A673 (cell line): ENCODE data around the gene RXFP4. TPM values are rescaled to one million over a fixed set of nuclear protein-coding genes. Genes with fewer than 3 reads are reported as not detected.
"Not testable (repeated sequence)": the region's sequence is repeated elsewhere in the genome, so short reads cannot be mapped to it uniquely, and the experiment has no call there.

Source experiments
- BruUV-seq: library from RNA; stranded (reverse); fragments of 400-500 nt; replicated peaks from 2 replicates; lab custom pipeline; 2021; lab: Mats Ljungman, UMichigan
- CTCF ChIA-PET: fragments of 300-600 bp; sonication (Branson Sonifier 250); formaldehyde crosslinking; loops from one replicate; lab custom pipeline; 2022; ENCODE audit warnings: antibody characterized with exemption; lab: Charles Lee
- POLR2A ChIA-PET: fragments of 300-600 bp; sonication (Branson Sonifier 250); formaldehyde crosslinking; loops from one replicate; lab custom pipeline; 2022; ENCODE audit warnings: antibody characterized with exemption; ENCODE audit not compliant: low non-redundant PET; lab: Charles Lee
- DNase-seq: peaks from one replicate; pipeline ENCODE4 v3.0.0-alpha.2; 2015; ENCODE audit warnings: low spot score
- H3K27ac ChIP-seq: fragments of 200-600 bp; sonication (generic); 2 replicates; pipeline ENCODE4 v1.5.1; 2016; ENCODE audit warnings: mixed run types, low read depth, mild to moderate bottlenecking, mixed read lengths, antibody characterized with exemption, low read length; ENCODE audit not compliant: poor library complexity, severe bottlenecking
- H3K27me3 ChIP-seq: fragments of 200-600 bp; sonication (generic); replicated peaks from 2 replicates; pipeline ENCODE4 v1.6.1; 2017; ENCODE audit warnings: mixed run types, low read depth, mild to moderate bottlenecking, mixed read lengths, antibody characterized with exemption, low read length; ENCODE audit not compliant: insufficient read depth, poor library complexity
- H3K36me3 ChIP-seq: fragments of 200-600 bp; sonication (generic); 2 replicates; pipeline ENCODE4 v1.6.1; 2016; ENCODE audit warnings: mixed run types, mild to moderate bottlenecking, mixed read lengths, antibody characterized with exemption, low read length; ENCODE audit not compliant: insufficient read depth, poor library complexity, severe bottlenecking
- H3K4me1 ChIP-seq: fragments of 200-600 bp; sonication (generic); 2 replicates; pipeline ENCODE4 v1.6.1; 2017; ENCODE audit warnings: mixed run types, mild to moderate bottlenecking, mixed read lengths, antibody characterized with exemption, low read length; ENCODE audit not compliant: insufficient read depth, poor library complexity, severe bottlenecking
- H3K4me3 ChIP-seq: fragments of 200-600 bp; sonication (generic); 2 replicates; pipeline ENCODE4 v1.5.1; 2016; ENCODE audit warnings: low read depth, mixed run types, mild to moderate bottlenecking, mixed read lengths, low read length; ENCODE audit not compliant: poor library complexity, severe bottlenecking
- H3K9me3 ChIP-seq: fragments of 200-600 bp; sonication (generic); 2 replicates; pipeline ENCODE4 v1.6.1; 2016; ENCODE audit warnings: mixed run types, low read depth, mild to moderate bottlenecking, mixed read lengths, antibody characterized with exemption, low read length; ENCODE audit not compliant: poor library complexity, severe bottlenecking
- CTCF ChIP-seq: fragments of 300-800, 200-600 bp; sonication (generic); conservative IDR thresholded peaks from 2 replicates; pipeline ENCODE4 v1.5.1; 2017; ENCODE audit warnings: low read depth, mild to moderate bottlenecking, antibody characterized with exemption, low read length, moderate library complexity, mixed read lengths
- EZH2 ChIP-seq: fragments of 200-600 bp; sonication (generic); IDR thresholded peaks from 2 replicates; pipeline ENCODE4 v1.6.1; 2017; ENCODE audit warnings: borderline replicate concordance, low read depth, mild to moderate bottlenecking, mixed read lengths, antibody characterized with exemption, low read length; ENCODE audit not compliant: poor library complexity, severe bottlenecking
- intact Hi-C: fragments of 100-400 bp; cut with micrococcal nuclease; formaldehyde crosslinking; loops from one replicate; pipeline ENCODE4 v1.10.0; 2022; ENCODE audit not compliant: unreplicated experiment
- total RNA-seq: library from RNA; stranded (reverse); gene quantifications from 2 replicates; pipeline ENCODE4 v1.2.3, GENCODE V29; 2021

Gene RXFP4
- total RNA-seq, 1 experiment from 2014 or later: not detected

- CTCF ChIA-PET: interaction anchor here (0.5 to 1.2 kb wide), 4 partner anchors 45 to 242 kb away, joined by 3 to 6 read pairs (median 4); no protein-coding TSS in a partner anchor
- POLR2A ChIA-PET: interaction anchor here (0.5 to 0.6 kb wide), 3 partner anchors 24 to 79 kb away, joined by 4 to 9 read pairs (median 6); no protein-coding TSS in a partner anchor
- intact Hi-C loops: no loop called here
- 0 out of 2 replicates have a peak, but pooled peaks have one; percentile 8 for TF ChIP-seq CTCF
- no peak for TF ChIP-seq EZH2
- Histone ChIP-seq H3K27me3 (no peaks in the 10 kb centered on the region), H3K4me3 (peak overlapping the region; percentile 95), H3K4me1 (peaks cover 59% of the 10 kb centered on the region), H3K36me3 (no peaks in the 10 kb centered on the region), H3K9me3 (no peaks in the 10 kb centered on the region), H3K27ac (peak overlapping the region; percentile 95)
- no TSS peak for BruUV-seq
- DNase-seq: peak; percentile 89
These were observed 42.0 kb downstream of the RXFP4 start for GRCh38 chr1:155983191-155984024.

DNA sequence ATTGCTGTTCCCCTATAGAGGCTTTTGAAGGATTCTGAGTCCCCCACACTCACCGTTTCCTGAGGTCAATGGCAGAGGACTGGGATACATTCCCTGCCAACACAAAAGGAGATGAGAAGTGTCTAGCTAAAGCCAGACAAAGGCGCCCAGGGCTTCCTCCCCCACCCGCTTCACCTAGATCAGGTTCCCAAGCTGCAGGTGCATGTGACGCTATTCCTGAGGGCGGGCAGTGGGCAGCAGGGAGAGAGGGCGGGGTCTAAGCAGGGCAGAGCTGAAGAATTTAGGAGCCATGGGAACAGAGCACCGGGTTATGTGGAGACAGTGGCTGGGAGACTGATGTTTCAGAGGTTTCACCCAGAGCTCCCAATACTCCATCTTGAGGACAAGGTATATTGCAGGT is 42.9 kb downstream of the RXFP4 start:
- ChIA-PET POLR2A (no interaction called here), CTCF (interaction anchor here (1.2 kb wide), 1 partner anchor 46 kb away, joined by 3 read pairs; no protein-coding TSS in a partner anchor)
- Histone ChIP-seq H3K27me3 (no peaks in the 10 kb centered on the region), H3K27ac (peak overlapping the region; percentile 95), H3K9me3 (no peaks in the 10 kb centered on the region), H3K36me3 (no peaks in the 10 kb centered on the region), H3K4me1 (peaks cover 51% of the 10 kb centered on the region), H3K4me3 (no peak overlapping the region)
- DNase-seq: no peak
- no TSS peak for BruUV-seq
- TF ChIP-seq EZH2: no peak
- TF ChIP-seq CTCF: no peak
- intact Hi-C loops: no loop called here

GRCh38 chr1:155984903-155985645 is 43.6 kb downstream of the RXFP4 start:
- H3K27ac ChIP-seq: peak overlapping the region; percentile 95
- H3K27me3 ChIP-seq, intact Hi-C loops, H3K9me3 ChIP-seq, H3K36me3 ChIP-seq, DNase-seq, POLR2A ChIA-PET, CTCF ChIA-PET, BruUV-seq, H3K4me3 ChIP-seq: not testable (repeated sequence)
- H3K4me1 ChIP-seq: peaks cover 44% of the 10 kb centered on the region
